GM23338 (cell line): ENCODE data around the gene MEFV. TPM values are rescaled to one million over a fixed set of nuclear protein-coding genes. Genes with fewer than 3 reads are reported as not detected.

Experiments
- ATAC-seq: fragments of 200-7000 bp; cut with Tn5 transposase; 3 replicates; pipeline ENCODE4 v1.9.1; 2020
- DNase-seq: peaks from one replicate; pipeline ENCODE4 v3.0.0-alpha.2; 2015; ENCODE audit warnings: low spot score
- H2AFZ ChIP-seq: fragments of 200-600 bp; sonication (generic); 2 replicates; pipeline ENCODE4 v1.8.0; 2016; ENCODE audit warnings: antibody characterized with exemption, mild to moderate bottlenecking, moderate library complexity
- H3F3A ChIP-seq: fragments of 200-600 bp; sonication (generic); replicated peaks from 2 replicates; pipeline ENCODE4 v1.8.0; 2017; ENCODE audit warnings: antibody characterized with exemption, mixed run types, low read depth
- H3K27ac ChIP-seq: fragments of 200-600 bp; sonication (generic); 2 replicates; pipeline ENCODE4 v1.6.1; 2016; ENCODE audit warnings: low read depth
- H3K27me3 ChIP-seq: fragments of 200-600 bp; sonication (generic); 2 replicates; pipeline ENCODE4 v1.8.0; 2016; ENCODE audit warnings: mild to moderate bottlenecking, mixed run types, moderate library complexity; ENCODE audit not compliant: insufficient read depth
- H3K36me3 ChIP-seq: fragments of 200-600 bp; sonication (generic); 2 replicates; pipeline ENCODE4 v1.8.0; 2016; ENCODE audit warnings: mild to moderate bottlenecking; ENCODE audit not compliant: insufficient read depth
- H3K4me1 ChIP-seq: fragments of 200-600 bp; sonication (generic); 2 replicates; pipeline ENCODE4 v1.8.0; 2016; ENCODE audit warnings: mild to moderate bottlenecking, moderate library complexity; ENCODE audit not compliant: insufficient read depth
- H3K4me2 ChIP-seq: fragments of 200-600 bp; sonication (generic); 2 replicates; pipeline ENCODE4 v1.7.1; 2017; ENCODE audit warnings: mixed run types
- H3K4me3 ChIP-seq: fragments of 200-600 bp; sonication (generic); 2 replicates; pipeline ENCODE4 v1.6.1; 2016; ENCODE audit warnings: mixed run types
- H3K79me2 ChIP-seq: fragments of 200-600 bp; sonication (generic); replicated peaks from 2 replicates; pipeline ENCODE4 v1.8.0; 2017; ENCODE audit warnings: mild to moderate bottlenecking; ENCODE audit not compliant: insufficient read depth
- H3K9me2 ChIP-seq: fragments of 200-600 bp; sonication (generic); 2 replicates; pipeline ENCODE4 v1.8.0; 2017; ENCODE audit not compliant: insufficient read depth
- H4K20me1 ChIP-seq: fragments of 200-600 bp; sonication (generic); replicated peaks from 2 replicates; pipeline ENCODE4 v1.8.0; 2017; ENCODE audit warnings: mild to moderate bottlenecking; ENCODE audit not compliant: insufficient read depth
- H3K27ac Mint-ChIP-seq: 2 replicates; pipeline ENCODE4 v1.8.0; 2020; ENCODE audit warnings: inconsistent platforms, mild to moderate bottlenecking, moderate library complexity, mixed read lengths
- H3K27me3 Mint-ChIP-seq: 3 replicates; pipeline ENCODE4 v1.8.0; 2022; ENCODE audit warnings: low read depth, mild to moderate bottlenecking, moderate library complexity, mixed read lengths, inconsistent platforms; ENCODE audit not compliant: insufficient read depth, poor library complexity
- H3K36me3 Mint-ChIP-seq: 3 replicates; pipeline ENCODE4 v1.8.0; 2021; ENCODE audit warnings: low read depth, mild to moderate bottlenecking, inconsistent platforms, moderate library complexity, mixed read lengths
- H3K4me1 Mint-ChIP-seq: 3 replicates; pipeline ENCODE4 v1.8.0; 2020; ENCODE audit warnings: mild to moderate bottlenecking, inconsistent platforms, mixed read lengths
- H3K4me3 Mint-ChIP-seq: 3 replicates; pipeline ENCODE4 v1.8.0; 2021; ENCODE audit warnings: moderate library complexity, mild to moderate bottlenecking, inconsistent platforms, mixed read lengths
- H3K9me3 Mint-ChIP-seq: 3 replicates; pipeline ENCODE4 v1.8.0; 2020; ENCODE audit warnings: moderate library complexity, mild to moderate bottlenecking, inconsistent platforms, mixed read lengths
- CREB1 ChIP-seq: fragments of 250-450 bp; sonication (Bioruptor Pico); IDR thresholded peaks from 2 replicates; pipeline ENCODE4 v1.5.0; 2020; ENCODE audit warnings: low read depth, mild to moderate bottlenecking, moderate library complexity
- EZH2phosphoT487 ChIP-seq: fragments of 200-600 bp; sonication (generic); IDR thresholded peaks from one replicate; pipeline ENCODE4 v1.8.1; 2018; ENCODE audit warnings: antibody characterized with exemption; ENCODE audit not compliant: unreplicated experiment
- POLR2AphosphoS5 ChIP-seq: IDR thresholded peaks from 2 replicates; pipeline ENCODE4 v1.6.1; 2016; ENCODE audit warnings: antibody characterized with exemption, low read depth
- ZNF114 ChIP-seq: fragments of 250-450 bp; sonication (Bioruptor Pico); IDR thresholded peaks from 2 replicates; pipeline ENCODE4 v1.5.0; 2020; ENCODE audit warnings: mild to moderate bottlenecking, moderate library complexity
- ZNF331 ChIP-seq: fragments of 250-450 bp; sonication (Bioruptor Pico); IDR thresholded peaks from 2 replicates; pipeline ENCODE4 v1.5.0; 2020; ENCODE audit warnings: low read depth, mild to moderate bottlenecking, moderate library complexity
- polyA plus RNA-seq: library from polyadenylated mRNA; unstranded; fragments of >200 nt; fragmentation: Nextera tagmentation; extraction: Ambion mirVana; gene quantifications from 2 replicates; pipeline ENCODE4 v1.2.1, GENCODE V29; 2016
- total RNA-seq: library from RNA; depleted of rRNA; stranded (reverse); fragments of >200 nt; shearing (Covaris generic); gene quantifications from 2 replicates; pipeline ENCODE4 v1.2.3, GENCODE V29; 2014
- TF ChIP-seq, protein P1 (sequence below): IDR thresholded peaks from 2 replicates; pipeline ENCODE4 v1.6.1; 2016; ENCODE audit warnings: antibody characterized with exemption
- TF ChIP-seq, protein P2 (sequence below): fragments of 250-450 bp; sonication (Bioruptor Pico); IDR thresholded peaks from 2 replicates; pipeline ENCODE4 v1.5.0; 2020; ENCODE audit warnings: mild to moderate bottlenecking, moderate library complexity

The MEFV gene
- total and polyA plus RNA-seq, 2 experiments from 2014 or later: 0.07 TPM; not detected in 1

DNA sequence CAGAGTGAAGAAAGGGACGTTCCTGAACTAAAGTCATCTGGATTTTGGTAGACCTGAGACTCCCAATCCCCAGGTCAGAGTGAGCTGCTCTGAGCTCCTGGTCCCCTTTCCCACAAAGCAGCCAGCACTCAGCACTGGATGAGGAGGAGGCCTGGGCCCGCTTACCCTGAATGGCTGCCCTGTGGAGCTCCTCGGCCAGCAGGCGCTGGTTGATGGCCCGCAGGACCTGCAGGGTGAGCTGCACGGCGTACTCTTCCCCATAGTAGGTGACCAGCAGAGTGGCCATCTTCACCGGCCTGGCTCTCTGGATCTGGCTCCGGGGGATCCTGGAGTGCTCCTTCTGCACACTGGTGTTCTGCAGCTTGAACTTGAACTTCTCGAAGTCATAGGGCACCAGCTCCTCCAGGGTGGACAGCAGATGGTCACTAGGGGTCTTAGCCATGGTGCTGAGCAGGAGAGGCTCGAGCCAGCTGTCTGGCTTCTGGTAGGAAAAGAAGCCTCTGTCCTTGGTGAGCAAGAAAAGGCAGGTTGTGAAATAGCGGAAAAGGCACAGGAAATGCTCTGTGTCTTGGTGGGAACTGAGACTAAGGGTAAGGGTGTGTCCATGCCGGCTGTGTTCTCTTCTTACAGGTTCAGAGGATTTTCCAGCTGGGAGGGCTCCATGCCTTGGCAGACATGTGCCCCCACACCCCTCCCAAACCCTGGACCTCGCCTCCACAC is at the start of gene MEFV (continued):
- TF ChIP-seq, protein P1, sequence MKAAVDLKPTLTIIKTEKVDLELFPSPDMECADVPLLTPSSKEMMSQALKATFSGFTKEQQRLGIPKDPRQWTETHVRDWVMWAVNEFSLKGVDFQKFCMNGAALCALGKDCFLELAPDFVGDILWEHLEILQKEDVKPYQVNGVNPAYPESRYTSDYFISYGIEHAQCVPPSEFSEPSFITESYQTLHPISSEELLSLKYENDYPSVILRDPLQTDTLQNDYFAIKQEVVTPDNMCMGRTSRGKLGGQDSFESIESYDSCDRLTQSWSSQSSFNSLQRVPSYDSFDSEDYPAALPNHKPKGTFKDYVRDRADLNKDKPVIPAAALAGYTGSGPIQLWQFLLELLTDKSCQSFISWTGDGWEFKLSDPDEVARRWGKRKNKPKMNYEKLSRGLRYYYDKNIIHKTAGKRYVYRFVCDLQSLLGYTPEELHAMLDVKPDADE: no peak
- no peak for TF ChIP-seq EZH2phosphoT487
- TF ChIP-seq POLR2AphosphoS5: no peak

DNA sequence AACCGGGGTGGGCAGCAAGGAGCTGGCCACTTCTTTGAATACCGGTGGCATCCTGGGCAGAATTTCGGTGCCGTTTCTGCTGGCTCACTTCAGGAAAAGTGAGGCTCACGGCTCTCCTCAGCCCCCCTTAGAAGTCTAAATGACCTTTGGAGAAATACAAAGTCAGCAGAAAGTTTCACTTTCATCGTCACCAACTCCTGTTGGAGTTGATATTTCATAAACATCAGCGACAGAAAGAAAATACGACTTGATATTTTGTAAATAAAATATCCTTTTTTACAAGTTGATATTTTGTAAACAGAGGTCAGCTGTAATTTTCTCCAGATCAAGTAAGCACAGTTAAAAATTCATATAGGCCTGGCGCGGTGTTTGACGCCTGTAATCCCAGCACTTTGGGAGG is 49.6 kb upstream of the MEFV start:
- H2AFZ ChIP-seq: peak overlapping the region; percentile 67; the same call in 1 of the 2 replicates
- no peak overlapping the region; the same call in 1 of the 2 replicates for H3K27ac Mint-ChIP-seq
- ATAC-seq: no peak

More for the DNA sequence above, 49.6 kb upstream of the MEFV start:
- Histone ChIP-seq H3F3A (peaks cover 8% of the 10 kb centered on the region; the same call in 1 of the 2 replicates), H3K4me3 (peak overlapping the region; percentile 69), H3K36me3 (peaks cover 33% of the 10 kb centered on the region), H3K27ac (peak overlapping the region; percentile 86; the same call in 1 of the 2 replicates), H4K20me1 (no peaks in the 10 kb centered on the region), H3K4me1 (no peaks in the 10 kb centered on the region; the same call in 1 of the 2 replicates), H3K9me2 (peaks cover 22% of the 10 kb centered on the region), H3K4me2 (peak overlapping the region; percentile 89), H3K27me3 (peaks cover 5% of the 10 kb centered on the region; the same call in 1 of the 2 replicates), H3K79me2 (peaks cover 34% of the 10 kb centered on the region)
- peaks cover 88% of the 10 kb centered on the region for H3K9me3 Mint-ChIP-seq
- H3K36me3 Mint-ChIP-seq: peaks cover 88% of the 10 kb centered on the region
- no peak for DNase-seq
- peak overlapping the region; percentile 77 for H3K4me3 Mint-ChIP-seq
- H3K27me3 Mint-ChIP-seq: peaks cover 19% of the 10 kb centered on the region
- TF ChIP-seq, protein P1: no peak
- TF ChIP-seq CREB1 (no peak), ZNF331 (no peak), ZNF114 (no peak)
- TF ChIP-seq, protein P2, sequence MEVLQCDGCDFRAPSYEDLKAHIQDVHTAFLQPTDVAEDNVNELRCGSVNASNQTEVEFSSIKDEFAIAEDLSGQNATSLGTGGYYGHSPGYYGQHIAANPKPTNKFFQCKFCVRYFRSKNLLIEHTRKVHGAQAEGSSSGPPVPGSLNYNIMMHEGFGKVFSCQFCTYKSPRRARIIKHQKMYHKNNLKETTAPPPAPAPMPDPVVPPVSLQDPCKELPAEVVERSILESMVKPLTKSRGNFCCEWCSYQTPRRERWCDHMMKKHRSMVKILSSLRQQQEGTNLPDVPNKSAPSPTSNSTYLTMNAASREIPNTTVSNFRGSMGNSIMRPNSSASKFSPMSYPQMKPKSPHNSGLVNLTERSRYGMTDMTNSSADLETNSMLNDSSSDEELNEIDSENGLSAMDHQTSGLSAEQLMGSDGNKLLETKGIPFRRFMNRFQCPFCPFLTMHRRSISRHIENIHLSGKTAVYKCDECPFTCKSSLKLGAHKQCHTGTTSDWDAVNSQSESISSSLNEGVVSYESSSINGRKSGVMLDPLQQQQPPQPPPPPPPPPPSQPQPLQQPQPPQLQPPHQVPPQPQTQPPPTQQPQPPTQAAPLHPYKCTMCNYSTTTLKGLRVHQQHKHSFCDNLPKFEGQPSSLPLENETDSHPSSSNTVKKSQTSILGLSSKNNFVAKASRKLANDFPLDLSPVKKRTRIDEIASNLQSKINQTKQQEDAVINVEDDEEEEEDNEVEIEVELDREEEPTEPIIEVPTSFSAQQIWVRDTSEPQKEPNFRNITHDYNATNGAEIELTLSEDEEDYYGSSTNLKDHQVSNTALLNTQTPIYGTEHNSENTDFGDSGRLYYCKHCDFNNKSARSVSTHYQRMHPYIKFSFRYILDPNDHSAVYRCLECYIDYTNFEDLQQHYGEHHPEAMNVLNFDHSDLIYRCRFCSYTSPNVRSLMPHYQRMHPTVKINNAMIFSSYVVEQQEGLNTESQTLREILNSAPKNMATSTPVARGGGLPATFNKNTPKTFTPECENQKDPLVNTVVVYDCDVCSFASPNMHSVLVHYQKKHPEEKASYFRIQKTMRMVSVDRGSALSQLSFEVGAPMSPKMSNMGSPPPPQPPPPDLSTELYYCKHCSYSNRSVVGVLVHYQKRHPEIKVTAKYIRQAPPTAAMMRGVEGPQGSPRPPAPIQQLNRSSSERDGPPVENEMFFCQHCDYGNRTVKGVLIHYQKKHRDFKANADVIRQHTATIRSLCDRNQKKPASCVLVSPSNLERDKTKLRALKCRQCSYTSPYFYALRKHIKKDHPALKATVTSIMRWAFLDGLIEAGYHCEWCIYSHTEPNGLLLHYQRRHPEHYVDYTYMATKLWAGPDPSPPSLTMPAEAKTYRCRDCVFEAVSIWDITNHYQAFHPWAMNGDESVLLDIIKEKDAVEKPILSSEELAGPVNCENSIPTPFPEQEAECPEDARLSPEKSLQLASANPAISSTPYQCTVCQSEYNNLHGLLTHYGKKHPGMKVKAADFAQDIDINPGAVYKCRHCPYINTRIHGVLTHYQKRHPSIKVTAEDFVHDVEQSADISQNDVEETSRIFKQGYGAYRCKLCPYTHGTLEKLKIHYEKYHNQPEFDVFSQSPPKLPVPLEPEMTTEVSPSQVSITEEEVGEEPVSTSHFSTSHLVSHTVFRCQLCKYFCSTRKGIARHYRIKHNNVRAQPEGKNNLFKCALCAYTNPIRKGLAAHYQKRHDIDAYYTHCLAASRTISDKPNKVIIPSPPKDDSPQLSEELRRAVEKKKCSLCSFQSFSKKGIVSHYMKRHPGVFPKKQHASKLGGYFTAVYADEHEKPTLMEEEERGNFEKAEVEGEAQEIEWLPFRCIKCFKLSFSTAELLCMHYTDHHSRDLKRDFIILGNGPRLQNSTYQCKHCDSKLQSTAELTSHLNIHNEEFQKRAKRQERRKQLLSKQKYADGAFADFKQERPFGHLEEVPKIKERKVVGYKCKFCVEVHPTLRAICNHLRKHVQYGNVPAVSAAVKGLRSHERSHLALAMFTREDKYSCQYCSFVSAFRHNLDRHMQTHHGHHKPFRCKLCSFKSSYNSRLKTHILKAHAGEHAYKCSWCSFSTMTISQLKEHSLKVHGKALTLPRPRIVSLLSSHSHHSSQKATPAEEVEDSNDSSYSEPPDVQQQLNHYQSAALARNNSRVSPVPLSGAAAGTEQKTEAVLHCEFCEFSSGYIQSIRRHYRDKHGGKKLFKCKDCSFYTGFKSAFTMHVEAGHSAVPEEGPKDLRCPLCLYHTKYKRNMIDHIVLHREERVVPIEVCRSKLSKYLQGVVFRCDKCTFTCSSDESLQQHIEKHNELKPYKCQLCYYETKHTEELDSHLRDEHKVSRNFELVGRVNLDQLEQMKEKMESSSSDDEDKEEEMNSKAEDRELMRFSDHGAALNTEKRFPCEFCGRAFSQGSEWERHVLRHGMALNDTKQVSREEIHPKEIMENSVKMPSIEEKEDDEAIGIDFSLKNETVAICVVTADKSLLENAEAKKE: no peak
- peaks cover 6% of the 10 kb centered on the region; the same call in 2 of the 3 replicates for H3K4me1 Mint-ChIP-seq
